HEK293T (cell line): Measurements from ENCODE around the gene RENBP.

Experiments
- FOXA1 ChIP-seq: fragments of 450-650 bp; IDR thresholded peaks from 2 replicates; pipeline ENCODE4 v1.6.1; 2016; ENCODE audit warnings: mild to moderate bottlenecking
- NFRKB ChIP-seq: fragments of 450-650 bp; IDR thresholded peaks from 2 replicates; pipeline ENCODE4 v1.6.1; 2016; ENCODE audit warnings: mild to moderate bottlenecking, moderate library complexity
- TARDBP ChIP-seq: fragments of 450-650 bp; IDR thresholded peaks from 2 replicates; pipeline ENCODE4 v1.6.1; 2016

GRCh38 chrX:153989973-153990655, 45.7 kb upstream of the RENBP start:
- TF ChIP-seq TARDBP (no peak), NFRKB (no peak), FOXA1 (no peak)
